ENCODE data around the gene ANKRD13A. TPM values are rescaled to one million over a fixed set of nuclear protein-coding genes. Genes with fewer than 3 reads are reported as not detected.

The ANKRD13A gene
- total RNA-seq, 2 donors from 2014 or later = 26.0 to 31.8 TPM

GRCh38 chr12:109998241-109998903, 858 bp upstream of the ANKRD13A start:
- Histone ChIP-seq H3K27ac (peak overlapping the region; percentile 52 to 79), H3K4me1 (peaks cover 0 to 37% of the 10 kb centered on the region in 2 donors), H3K9me3 (no peaks in the 10 kb centered on the region), H3K36me3 (peaks cover 5% of the 10 kb centered on the region), H3K4me3 (peak overlapping the region; percentile 96 to 99), H3K27me3 (no peaks in the 10 kb centered on the region)
- no peak for DNase-seq (ENCODE audit: low spot score)
- TF ChIP-seq CTCF (IDR thresholded peaks at IDR 0.05) = no peak

DNA sequence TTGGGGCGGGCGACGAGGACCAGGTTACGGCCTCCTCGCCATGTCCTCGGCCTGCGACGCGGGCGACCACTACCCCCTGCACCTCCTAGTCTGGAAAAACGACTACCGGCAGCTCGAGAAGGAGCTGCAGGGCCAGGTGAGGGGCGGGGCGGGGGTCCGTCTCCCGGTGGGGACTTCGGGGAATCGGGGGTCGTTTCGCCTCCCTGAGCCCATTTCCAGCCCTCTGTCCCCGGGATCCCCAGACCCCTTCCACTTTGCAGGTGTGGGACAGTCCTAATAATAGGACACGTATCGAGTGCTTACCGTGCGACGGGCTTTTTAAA, 380 bp downstream of the ANKRD13A start:
- TF ChIP-seq CTCF (IDR thresholded peaks at IDR 0.05) = no peak
- no peak for DNase-seq (ENCODE audit: low spot score)
- H3K4me1 ChIP-seq = peaks cover 0 to 31% of the 10 kb centered on the region in 2 donors

GRCh38 chr12:109999983-110000505, 814 bp downstream of the ANKRD13A start:
- H3K27ac ChIP-seq = peak overlapping the region; percentile 52 to 79
- no peaks in the 10 kb centered on the region for H3K9me3 ChIP-seq
- peaks cover 0 to 27% of the 10 kb centered on the region in 2 donors for H3K4me1 ChIP-seq
- no peak for DNase-seq (ENCODE audit: low spot score)
- H3K36me3 ChIP-seq = peaks cover 5% of the 10 kb centered on the region
- H3K4me3 ChIP-seq = peak overlapping the region; percentile 96 to 99
- TF ChIP-seq CTCF (IDR thresholded peaks at IDR 0.05) = no peak
- no peaks in the 10 kb centered on the region for H3K27me3 ChIP-seq

More for the DNA sequence above, 380 bp downstream of the ANKRD13A start:
- Histone ChIP-seq H3K27me3 (no peaks in the 10 kb centered on the region), H3K27ac (peak overlapping the region; percentile 52 to 79), H3K4me3 (peak overlapping the region; percentile 96 to 99), H3K36me3 (peaks cover 5% of the 10 kb centered on the region), H3K9me3 (no peaks in the 10 kb centered on the region)

DNA sequence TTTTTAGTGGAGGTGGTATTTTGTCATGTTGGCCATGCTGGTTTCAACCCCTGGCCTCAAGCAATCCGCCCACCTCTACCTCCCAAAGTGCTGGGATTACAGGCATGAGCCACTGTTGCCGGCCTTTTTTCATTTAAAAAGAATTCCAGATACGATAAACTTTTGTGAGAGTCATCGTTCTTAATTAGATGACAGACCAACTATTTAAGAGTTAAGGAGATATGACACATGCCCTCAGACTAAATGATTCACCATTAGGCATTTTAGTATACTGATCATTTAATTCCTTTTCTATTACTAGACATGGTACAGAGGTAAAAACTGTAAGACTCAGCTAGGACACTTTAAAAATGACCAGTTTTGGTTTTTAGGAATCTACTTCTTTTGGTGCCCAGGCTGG, 2.4 kb downstream of the ANKRD13A start:
- peaks cover 0 to 22% of the 10 kb centered on the region in 2 donors for H3K4me1 ChIP-seq
- no peak overlapping the region for H3K27ac ChIP-seq
- no peak for TF ChIP-seq CTCF (IDR thresholded peaks at IDR 0.05)
- no peaks in the 10 kb centered on the region for H3K27me3 ChIP-seq
- H3K4me3 ChIP-seq = no peak overlapping the region
- DNase-seq (ENCODE audit: low spot score) = no peak
- no peaks in the 10 kb centered on the region for H3K9me3 ChIP-seq
- H3K36me3 ChIP-seq = peaks cover 5% of the 10 kb centered on the region

DNA sequence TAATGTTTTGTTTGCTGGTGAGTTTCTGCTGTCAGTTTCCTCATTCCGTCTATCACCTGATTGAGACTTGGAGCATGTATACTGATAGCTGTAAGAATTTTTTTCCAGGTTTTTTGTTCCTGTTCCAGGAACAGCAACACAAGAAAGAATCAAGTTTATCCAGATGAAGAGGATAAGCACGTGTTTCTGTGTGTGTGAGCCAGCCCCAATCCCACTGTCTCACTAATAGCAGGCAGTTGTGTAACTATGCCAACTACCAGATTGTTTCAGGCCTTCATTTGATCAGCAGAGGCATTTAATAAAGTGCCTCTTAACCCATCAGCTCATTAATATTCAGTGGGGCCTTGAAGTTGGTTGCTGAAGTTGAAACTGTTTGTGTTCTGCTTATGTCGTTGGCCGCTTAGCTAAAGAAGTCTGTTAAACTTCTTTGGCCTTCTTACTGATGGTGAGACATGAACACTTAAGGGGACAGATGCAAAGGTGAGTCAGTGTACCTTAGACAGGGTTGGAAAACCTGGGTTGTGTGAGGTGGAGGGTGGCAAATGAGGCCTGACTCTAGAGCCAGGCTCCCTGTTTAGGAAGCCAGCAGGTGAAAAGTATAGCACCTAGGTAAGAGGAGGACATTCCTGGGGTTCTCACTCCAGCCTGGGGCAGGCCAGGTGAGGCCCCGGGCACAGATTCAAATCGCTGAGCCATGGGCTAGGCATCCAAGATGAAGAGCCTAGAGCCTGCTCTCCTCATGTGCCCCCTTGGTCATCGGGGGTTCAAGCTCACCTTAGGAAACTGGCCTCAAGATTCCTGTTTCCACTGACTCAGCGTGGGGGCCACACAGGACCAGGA, 3.7 kb downstream of the ANKRD13A start:
- peaks cover 5% of the 10 kb centered on the region for H3K36me3 ChIP-seq
- TF ChIP-seq CTCF (IDR thresholded peaks at IDR 0.05) = no peak
- H3K27me3 ChIP-seq = no peaks in the 10 kb centered on the region
- H3K4me3 ChIP-seq = no peak overlapping the region
- H3K9me3 ChIP-seq = no peaks in the 10 kb centered on the region
- no peak for DNase-seq (ENCODE audit: low spot score)
- H3K27ac ChIP-seq = no peak overlapping the region
- peaks cover 0 to 22% of the 10 kb centered on the region in 2 donors for H3K4me1 ChIP-seq
